Panc1 (cell line): ENCODE measurements around the gene SLC12A5.

Experiments
- POLR2AphosphoS5 ChIP-seq: IDR thresholded peaks from 2 replicates; pipeline ENCODE4 v1.6.1; 2012; ENCODE audit warnings: mild to moderate bottlenecking, low read depth, low read length, moderate library complexity
- TF ChIP-seq, protein P1 (sequence below): fragments of 450-650 bp; IDR thresholded peaks from 2 replicates; pipeline ENCODE4 v1.5.1; 2017; ENCODE audit warnings: mild to moderate bottlenecking

DNA sequence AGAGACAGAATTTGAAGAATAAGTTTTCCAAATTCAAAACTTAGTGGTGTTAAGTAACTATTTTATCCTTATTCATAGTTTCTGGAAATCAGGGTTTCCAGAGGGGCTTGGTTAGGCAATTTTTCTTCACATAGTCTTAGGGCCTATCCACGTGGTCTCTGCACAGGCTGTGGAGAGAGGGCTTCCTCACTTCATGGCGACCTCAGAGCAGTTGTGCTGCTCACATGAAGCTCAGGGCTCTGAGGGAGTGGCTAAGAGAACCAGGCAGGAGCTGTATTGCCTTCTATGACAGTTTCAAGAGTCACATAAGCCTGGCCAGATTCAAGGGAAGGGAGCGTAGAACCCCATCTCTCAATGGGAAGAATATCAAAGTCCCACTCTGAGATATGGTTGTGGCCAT lies 75.2 kb downstream of the SLC12A5 start:
- TF ChIP-seq, protein P1, sequence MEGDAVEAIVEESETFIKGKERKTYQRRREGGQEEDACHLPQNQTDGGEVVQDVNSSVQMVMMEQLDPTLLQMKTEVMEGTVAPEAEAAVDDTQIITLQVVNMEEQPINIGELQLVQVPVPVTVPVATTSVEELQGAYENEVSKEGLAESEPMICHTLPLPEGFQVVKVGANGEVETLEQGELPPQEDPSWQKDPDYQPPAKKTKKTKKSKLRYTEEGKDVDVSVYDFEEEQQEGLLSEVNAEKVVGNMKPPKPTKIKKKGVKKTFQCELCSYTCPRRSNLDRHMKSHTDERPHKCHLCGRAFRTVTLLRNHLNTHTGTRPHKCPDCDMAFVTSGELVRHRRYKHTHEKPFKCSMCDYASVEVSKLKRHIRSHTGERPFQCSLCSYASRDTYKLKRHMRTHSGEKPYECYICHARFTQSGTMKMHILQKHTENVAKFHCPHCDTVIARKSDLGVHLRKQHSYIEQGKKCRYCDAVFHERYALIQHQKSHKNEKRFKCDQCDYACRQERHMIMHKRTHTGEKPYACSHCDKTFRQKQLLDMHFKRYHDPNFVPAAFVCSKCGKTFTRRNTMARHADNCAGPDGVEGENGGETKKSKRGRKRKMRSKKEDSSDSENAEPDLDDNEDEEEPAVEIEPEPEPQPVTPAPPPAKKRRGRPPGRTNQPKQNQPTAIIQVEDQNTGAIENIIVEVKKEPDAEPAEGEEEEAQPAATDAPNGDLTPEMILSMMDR: no peak
- TF ChIP-seq POLR2AphosphoS5: no peak
